HCT116 (cell line): ENCODE results near the gene HOXA1.

Experiments
- CTCF ChIP-seq, 3 experiments: fragments of 200-600 bp in 1 of 3; sonication (generic) in 1 of 3; IDR thresholded peaks in 2 of 3; conservative IDR thresholded peaks in 1 of 3; 2 replicates each; pipeline ENCODE4 v1.5.1; 2012 to 2017; ENCODE audit warnings: low read depth in 2 of 3, low read length in 2 of 3, antibody characterized with exemption in 1 of 3, borderline replicate concordance in 1 of 3, control low read depth in 1 of 3, mild to moderate bottlenecking in 1 of 3, mixed read lengths in 1 of 3, mixed run types in 1 of 3, moderate library complexity in 1 of 3; ENCODE audit not compliant: insufficient read depth in 1 of 3
- EGR1 ChIP-seq: IDR thresholded peaks from 2 replicates; pipeline ENCODE4 v1.6.1; 2012; ENCODE audit warnings: low read depth
- FOSL1 ChIP-seq: IDR thresholded peaks from 2 replicates; pipeline ENCODE4 v1.6.1; 2012; ENCODE audit warnings: low read depth
- MAX ChIP-seq: IDR thresholded peaks from 2 replicates; pipeline ENCODE4 v1.6.1; 2012
- POLR2A ChIP-seq: IDR thresholded peaks from 2 replicates; pipeline ENCODE4 v1.7.0; 2011; ENCODE audit warnings: borderline replicate concordance; ENCODE audit not compliant: insufficient read depth, insufficient read length; ENCODE audit errors: extremely low read depth
- SP1 ChIP-seq: IDR thresholded peaks from 2 replicates; pipeline ENCODE4 v1.6.1; 2012; ENCODE audit warnings: low read depth
- TCF7L2 ChIP-seq: IDR thresholded peaks from 2 replicates; pipeline ENCODE4 v1.7.0; 2011; ENCODE audit warnings: borderline replicate concordance, inconsistent platforms; ENCODE audit not compliant: insufficient read depth, insufficient read length; ENCODE audit errors: extremely low read depth
- YY1 ChIP-seq: IDR thresholded peaks from 2 replicates; pipeline ENCODE4 v1.6.1; 2011; ENCODE audit warnings: low read length, low read depth, moderate library complexity, mild to moderate bottlenecking; ENCODE audit not compliant: insufficient replicate concordance; ENCODE audit errors: extremely low read depth

- TF ChIP-seq SP1 (no peak), FOSL1 (no peak), CTCF (IDR thresholded peaks at IDR 0.05 in 2 of 3, conservative IDR thresholded peaks at IDR 0.05 in 1 of 3; ENCODE audit: borderline replicate concordance in 1 of 3, insufficient read depth in 1 of 3, low read depth in 2 of 3, low read length in 2 of 3) (no peak), POLR2A (no peak), TCF7L2 (no peak), YY1 (no peak), MAX (no peak), EGR1 (no peak)
Measured at GRCh38 chr7:27053153-27053552, 42.6 kb downstream of the HOXA1 start.
